ENCODE measurements around the gene WDR48.
"Not testable (repeated sequence)": the region's sequence is repeated elsewhere in the genome, so short reads cannot be mapped to it uniquely, and the experiment has no call there.

Gene WDR48

DNA sequence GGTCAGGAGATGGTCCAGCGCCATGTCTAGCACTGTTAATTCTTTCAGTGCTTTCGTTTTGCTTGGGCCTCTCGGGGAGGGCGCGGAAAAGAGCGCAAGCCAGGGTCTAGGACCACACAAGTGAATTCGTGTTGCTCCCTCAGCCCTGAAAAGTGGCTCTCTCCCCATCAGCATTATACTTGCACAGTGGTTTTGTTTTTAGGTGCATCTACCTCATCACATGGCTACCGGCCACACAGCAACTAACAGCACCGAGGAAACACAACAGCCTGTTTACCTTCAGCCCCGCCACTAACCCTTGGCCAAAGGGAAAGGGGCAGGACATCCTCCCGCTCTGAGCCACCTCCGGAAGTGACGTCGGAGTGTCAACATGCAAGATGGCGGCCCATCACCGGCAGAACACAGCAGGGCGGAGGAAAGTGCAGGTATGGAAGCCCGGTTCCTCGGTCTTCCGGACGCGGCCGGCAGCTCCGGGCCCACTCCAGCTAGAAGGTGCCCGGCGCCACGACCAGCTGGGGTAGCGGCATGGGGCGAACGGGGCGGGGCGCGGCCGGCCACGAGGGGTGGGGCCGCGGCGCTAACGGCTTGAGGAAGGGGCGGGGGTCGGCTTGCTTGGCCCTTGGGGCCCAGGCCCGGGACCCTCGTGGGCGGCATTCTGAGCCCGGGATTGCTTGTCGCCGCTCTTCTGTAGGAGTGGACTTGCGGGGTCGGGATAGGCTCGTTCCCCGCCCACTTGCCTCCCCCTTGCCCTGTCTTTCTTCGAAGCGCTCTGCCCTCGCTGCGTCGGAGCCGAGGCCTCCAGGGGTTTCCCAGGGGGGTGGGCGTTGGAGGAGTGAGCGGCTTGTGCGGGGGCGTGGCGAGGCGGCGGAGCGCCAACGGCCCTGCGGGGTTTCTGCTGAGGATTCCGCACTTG is at the start of gene WDR48, which contains the start of gene SCN11A:
Gene WDR48, plus strand, starts transcription at position 368 of the 913 bp plus-strand sequence. Its CDS starts 10 bp downstream, at position 378.
Gene SCN11A, minus strand, starts transcription at position 296 of the 913 bp plus-strand sequence. CDS start 101,582 bp downstream, outside the sequence.
- DNase-seq (ENCODE audit: low spot score), result peak; percentile 94

DNA sequence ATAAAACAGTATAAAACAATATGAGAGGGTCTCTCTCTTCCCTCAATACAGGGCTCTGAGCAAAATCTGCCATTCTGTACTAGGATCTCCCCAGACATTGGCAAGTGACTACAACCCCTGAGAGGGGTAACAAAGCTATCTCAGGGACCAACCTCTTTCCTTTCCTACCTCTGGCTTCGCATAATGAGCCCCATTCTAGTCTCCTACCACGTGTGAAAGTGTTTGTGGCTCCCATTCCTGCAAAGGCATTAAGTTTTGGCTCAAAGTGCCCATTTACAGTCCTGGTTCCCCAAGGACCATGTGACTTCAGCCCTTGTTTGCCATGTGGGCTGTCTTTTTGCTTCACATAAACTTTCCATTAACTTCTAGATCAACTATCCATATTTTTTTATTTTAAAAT is 46.5 kb upstream of the WDR48 start:
- no peak for DNase-seq (ENCODE audit: low spot score)

DNA sequence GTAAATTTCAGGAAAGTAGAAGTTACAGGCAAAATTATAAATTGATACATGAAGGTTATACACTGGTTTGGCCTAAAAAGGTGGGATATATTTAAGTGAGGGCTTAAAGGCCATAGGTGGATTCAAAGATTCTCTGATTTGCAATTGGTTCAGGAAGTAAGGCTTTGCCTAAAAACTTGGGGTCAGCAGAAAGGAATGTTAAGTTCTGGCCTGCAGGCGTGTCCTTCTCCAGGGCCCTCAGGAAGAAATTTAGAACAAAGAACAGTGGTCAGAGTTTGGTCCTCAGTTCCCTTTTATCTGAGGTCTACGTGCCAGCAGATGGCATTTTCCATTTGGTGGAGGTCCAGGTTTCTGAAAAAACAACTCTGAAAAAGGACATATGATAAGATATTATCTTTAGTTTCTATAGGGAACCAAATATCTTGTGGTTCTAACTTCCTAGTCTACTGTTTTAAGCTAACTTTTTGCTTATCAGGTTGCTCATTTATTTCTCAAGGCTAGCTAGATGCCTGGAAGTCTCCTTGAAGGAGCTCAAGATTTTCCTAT is 40.6 kb upstream of the WDR48 start:
- no peak for DNase-seq (ENCODE audit: low spot score)

DNA sequence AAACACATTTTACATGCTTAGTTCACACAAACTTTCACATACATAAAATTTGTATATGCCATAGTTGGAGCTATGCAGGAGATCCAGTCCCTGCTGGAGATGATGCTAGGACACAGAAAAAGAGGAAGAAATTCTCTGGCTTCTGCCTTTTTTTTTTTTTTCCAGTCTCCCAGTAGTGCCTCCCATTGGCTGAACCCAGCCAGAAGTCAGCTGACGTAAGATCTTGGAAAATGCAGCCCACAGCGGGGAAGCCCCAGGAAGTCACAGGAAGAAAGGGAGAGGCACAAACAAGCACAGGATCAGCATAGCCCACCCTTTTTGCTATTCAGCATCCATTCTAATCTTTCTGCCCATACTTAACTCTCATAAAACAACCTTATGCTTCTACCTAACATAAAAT is 38.5 kb upstream of the WDR48 start:
- DNase-seq (ENCODE audit: low spot score), result no peak

DNA sequence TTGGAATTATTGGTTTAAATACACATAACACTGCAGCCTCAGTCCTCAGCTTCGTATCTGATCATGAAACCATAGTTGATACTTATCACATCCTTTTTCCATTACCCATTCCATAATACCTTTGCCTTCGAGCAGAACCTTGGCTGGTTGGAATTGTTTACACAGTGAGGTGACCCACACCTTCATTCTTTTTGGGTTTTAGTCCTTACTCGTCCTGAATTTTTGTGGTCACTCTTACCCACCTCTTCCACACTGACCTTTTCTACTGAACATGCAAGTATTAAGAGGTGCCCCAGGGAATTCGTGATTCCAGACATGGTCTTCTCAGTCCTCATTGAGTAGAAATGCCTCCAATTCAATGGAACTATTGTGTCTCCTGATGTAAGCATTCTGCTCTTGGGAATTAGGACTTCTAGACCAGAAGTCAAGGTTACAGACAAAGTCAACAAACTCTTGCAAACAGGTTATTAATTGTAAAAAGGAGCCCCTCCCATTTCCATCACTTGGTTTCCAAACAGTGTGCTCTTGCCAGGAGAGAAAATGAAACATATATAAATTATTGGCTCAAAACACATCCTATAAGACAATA is 37.8 kb upstream of the WDR48 start:
- DNase-seq (ENCODE audit: low spot score), result no peak

DNA sequence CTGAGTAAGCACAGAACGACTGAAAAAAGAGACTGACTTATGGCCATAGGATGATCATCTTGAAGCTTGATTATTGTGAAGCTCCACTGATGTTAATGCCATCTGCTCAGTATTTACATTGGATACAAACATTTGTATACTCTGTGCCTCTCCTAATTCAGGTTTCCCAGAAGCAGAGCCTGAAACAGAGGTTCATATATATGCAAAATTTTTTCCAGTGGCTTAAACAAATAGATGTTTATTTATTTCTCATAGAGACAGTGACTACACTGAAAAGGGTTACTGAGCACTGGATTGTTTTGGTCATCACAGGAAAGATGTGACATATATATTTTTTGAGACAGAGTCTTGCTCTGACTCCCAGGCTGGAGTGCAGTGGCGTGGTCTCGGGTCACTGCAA is 36.4 kb upstream of the WDR48 start:
- no peak for DNase-seq (ENCODE audit: low spot score)

DNA sequence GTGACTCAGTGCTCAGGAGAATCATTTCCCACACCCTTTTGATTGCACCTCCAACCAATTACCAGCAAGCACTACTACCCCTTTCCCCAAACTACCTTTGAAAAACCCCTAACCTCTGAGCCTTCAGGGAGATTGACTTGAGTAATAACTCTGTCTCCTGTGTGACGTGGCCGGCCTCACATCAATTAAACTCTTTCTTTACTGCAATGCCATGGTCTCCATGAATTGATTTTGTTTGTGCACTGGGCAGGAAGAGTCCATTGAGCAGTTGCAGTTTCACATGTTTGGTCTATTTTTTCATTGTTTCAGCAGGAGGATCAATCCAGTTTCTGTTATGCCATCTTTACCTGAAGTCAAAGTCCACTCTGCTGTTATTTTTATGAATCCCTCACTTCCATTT is 32.5 kb upstream of the WDR48 start:
- DNase-seq (ENCODE audit: low spot score), result no peak

DNA sequence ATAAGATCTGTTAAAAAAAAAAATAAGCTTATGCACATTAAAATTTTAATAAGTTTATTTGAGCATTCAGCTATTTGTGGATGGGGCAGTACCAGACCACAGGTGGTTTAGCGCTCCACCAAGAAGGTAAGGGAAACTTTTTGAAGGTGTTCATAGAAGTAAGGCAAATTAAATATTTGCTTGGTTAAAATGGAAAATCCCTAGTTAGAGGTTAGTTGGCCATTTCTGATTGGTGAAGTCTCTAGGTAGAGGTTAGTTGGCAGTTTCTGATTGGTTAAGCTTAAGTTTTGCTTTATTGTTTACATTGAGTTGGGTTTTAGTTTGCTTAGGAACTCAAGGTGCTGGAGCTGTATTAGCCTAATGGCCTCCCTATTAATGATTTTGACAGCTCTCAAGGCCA is 30.8 kb upstream of the WDR48 start:
- DNase-seq (ENCODE audit: low spot score), result no peak

DNA sequence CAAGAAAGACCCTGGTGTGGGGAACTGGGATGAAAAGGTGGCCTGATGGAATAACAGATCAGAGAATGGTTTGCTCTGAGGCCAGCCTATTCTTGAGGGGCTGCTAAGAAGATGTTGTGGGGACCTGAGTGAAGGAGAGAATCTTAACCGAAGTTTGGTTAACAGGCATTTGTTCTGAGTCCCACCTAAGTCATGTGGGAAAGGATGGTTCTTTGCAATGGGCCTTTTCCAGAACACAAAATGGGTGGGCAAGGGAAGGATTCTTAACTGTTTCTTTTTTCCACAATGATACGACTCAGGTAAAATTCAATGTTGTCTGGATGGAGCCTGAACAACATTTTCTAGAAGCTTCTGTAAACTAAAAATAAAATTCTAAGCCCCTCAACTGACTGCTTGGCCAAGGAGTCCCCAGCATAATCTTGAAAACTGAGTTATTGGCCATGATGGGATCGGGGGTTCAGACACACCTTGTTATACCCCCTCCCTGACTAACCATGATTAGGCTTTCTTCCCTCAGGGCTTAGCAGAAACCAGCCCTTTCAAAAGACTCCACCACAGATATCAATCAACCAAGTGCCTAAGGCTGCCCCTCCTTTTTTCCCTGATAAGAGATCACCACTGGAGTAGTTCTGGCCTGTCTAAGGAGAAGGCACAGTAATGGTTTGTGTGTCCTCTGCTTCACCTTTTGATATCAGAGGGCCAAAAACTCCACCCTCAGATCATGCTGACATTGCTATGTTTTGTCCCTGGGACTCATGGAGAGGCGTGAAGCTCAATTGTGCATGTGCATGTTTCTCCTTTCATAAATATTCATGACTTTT is 30.1 kb upstream of the WDR48 start:
- DNase-seq (ENCODE audit: low spot score), result no peak

DNA sequence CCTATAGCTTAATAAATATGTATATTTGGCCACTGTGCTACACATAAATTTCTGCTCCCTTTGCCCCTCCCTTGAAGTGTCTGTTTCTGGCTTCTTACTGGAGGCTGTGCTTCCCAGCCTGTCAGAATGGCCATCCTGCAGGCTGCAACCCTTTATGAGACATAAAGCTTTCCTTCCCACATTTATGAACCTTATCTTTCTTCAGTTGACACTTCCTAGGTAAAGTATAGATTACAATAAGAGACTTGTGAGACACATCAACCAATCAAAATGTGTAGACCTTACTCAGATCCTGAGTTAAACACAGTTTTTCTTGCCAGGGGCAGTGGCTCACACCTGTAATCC is 29.6 kb upstream of the WDR48 start:
- no peak for DNase-seq (ENCODE audit: low spot score)

DNA sequence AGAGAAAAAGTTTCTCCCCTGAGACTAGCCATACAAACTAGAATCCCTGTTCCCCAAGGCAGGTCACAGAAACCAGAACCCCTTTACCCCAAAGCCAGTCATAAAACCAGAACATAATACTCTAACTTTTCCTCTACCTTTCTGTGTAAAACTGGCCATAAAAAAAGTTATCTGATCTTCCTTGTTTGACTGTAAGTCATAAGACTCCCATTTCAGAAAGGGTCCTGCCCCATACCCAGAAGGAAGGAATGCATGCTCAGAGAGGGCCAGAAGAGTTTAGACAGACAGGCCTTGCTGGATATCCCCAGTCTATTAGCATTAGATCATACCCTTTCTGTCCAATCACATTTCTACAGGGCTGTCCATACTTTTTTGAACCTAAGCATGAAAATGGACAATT is 27.3 kb upstream of the WDR48 start:
- DNase-seq (ENCODE audit: low spot score), result no peak

DNA sequence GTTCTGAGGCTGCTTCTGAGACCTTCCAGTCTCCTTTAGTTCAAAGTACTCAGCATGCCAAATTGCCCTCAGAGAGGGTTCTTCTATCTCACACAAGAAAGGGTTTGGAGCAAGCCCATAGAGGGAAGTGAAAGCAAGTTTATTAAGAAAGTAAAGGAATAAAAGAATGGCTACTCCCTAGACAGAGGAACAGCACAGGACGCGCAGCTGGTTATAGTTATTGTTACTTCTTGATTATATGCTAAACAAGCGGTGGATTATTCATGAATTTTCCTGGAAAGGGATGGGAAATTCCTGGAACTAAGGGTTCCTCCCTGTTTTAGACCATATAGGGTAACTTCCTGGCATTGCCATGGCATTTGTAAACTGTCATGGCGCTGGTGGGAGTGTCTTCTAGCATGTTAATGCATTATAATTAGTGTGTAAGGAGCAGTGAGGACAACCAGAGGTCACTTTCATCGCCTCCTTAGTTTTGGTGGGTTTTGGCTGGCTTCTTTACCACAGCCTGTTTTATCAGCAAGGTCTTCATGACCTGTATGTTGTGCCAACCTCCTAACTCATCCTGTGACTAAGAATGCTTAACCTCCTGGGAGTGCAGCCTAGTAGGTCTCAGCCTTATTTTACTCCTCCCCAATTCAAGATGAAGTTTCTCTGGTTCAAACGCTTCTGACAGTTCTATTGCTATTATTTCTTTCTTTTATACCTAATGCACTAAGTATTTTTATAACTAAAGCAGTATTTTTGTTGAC is 26.4 kb upstream of the WDR48 start:
- DNase-seq (ENCODE audit: low spot score), result no peak

DNA sequence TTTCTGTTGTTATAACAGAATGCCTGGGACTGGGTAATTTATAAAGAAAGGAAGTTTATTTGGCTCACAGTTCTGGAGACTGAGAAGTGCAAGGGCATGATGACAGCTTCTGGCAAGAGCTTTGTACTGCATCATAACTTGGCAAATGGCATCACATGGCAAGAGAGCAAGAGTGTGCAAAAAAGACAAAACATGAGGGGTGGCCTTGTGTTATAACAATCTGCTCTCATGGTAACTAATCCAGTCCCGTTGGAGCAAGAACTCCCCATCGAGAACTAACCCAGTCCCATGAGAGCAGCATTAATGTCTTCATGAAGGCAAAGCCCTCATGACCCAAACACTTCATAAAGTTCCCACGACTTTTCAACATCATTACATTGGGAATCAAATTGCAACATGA is 23.3 kb upstream of the WDR48 start:
- no peak for DNase-seq (ENCODE audit: low spot score)

DNA sequence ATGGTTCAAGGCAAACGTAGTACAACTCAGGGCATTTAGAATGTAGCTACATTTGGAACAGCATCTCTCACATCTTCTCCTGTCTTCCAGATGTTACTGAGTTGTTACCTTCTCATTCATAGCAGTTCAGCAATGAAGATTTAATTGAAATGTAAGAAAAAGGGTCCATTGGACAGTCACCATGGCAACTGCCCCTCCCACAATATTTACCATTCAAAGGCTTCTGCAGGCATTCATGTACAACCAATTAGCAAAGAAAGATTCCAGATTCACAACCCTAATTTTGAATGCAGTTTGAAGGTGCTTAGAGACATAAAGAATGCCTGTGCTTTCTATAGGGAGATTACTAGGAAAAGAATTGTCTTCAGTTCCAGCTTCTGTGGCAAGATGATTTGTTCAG is 22.3 kb upstream of the WDR48 start:
- DNase-seq (ENCODE audit: low spot score), result no peak

DNA sequence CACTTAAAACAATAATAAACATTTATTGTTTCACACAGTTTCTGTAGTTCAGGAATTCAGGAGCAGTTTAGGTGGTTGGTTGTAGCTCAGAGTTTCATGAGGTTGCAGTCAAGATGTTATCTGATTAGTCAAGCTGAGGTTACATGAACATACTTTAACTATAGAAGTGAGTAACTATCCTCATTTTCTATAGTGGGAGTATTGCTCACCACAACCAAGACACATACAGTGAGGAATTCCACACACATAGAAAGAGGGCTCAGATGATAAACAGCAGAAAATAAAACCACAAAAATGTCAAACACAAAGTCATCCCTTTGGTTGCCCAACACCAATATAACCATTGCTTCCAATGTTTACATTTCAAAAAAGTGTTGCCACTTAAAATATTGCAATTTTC is 13.7 kb upstream of the WDR48 start:
- DNase-seq (ENCODE audit: low spot score), result peak; percentile 43

DNA sequence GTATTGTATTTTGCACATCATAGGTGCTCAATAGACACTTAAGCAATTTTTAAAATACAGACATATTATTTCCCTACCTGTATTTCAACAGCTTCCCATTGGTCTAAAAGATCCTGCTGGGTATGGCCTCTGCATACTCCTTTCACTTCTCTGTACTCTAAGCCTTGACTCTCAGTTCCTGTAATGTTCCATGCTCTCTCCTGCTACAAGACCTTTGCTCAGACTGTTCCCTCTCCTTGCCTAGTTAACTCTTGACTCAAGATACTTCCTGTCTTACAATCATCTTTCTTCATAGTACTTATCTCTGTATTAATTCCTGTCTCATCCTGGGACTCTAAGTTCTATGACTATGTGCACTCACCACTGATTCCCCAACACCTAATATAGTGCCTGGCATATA is 1.8 kb upstream of the WDR48 start:
- no peak for DNase-seq (ENCODE audit: low spot score)

DNA sequence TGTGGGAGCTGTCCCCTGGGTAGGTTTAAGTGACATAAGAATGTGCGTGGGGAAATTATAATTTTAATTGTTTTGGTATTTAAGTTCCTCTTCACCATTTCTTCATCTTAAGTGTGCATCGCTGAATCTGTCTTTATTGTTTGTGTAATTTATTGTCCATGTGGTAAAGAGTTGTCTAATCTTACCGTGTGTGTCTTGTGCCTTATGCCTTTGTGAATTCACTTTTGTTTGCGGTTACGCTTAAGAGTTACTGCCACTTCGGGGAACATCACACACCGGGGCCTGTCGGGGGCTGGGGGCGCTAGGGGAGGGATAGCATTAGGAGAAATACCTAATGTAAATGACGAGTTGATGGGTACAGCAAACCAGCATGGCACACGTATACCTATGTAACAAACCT is 767 bp downstream of the WDR48 start:
- peak; percentile 8 for DNase-seq (ENCODE audit: low spot score)

DNA sequence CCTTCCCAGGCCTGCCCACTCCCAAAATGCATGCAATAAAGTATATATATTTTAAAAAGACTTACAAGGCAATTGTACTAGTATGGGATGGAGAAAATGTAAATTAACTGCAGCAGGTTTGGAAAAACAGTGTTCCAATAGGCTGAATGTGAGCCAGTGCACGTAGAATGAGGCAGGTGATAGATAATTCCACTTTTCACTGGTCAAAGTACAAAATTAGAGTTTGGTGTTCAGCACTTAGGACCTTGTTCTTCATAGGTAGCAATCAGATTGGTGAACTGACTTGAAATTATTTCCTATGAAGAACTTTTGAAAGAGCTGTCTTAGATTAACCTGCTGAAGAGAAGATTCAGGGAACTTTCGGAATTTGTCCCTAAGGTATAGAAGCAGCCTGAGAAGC is 1.9 kb downstream of the WDR48 start:
- no peak for DNase-seq (ENCODE audit: low spot score)

DNA sequence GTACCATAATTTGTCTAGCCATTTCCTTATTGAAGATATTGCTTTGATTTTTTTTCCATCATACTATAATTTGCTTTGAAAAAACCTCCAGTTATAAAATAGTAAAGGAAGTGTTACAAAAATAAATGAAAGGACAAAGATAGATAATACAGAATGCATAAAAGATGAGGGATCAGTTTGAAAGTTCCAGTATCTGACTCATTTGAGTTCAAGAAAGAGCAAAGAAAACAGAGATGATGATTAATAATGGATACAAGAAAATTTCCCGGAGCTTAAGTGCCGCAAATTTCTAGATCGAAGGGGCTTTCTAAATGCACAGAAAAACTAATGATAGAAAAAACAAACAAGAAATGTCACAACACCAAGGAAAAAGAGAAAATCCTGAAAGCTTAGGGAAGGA is 4.3 kb downstream of the WDR48 start:
- no peak for DNase-seq (ENCODE audit: low spot score)

DNA sequence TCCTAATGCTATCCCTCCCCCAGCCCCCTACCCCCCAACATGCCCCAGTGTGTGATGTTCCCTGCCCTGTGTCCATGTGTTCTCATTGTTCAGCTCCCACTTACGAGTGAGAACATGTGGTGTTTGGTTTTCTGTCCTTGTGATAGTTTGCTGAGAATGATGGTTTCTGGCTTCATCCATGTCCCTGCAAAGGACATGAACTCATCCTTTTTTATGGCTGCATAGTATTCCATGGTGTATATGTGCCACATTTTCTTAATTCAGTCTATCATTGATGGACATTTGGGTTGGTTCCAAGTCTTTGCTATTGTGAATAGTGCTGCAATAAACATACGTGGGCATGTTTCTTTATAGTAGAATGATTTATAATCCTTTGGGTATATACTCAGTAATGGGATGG is 9.4 kb downstream of the WDR48 start:
- not testable (repeated sequence) for DNase-seq (ENCODE audit: low spot score)

DNA sequence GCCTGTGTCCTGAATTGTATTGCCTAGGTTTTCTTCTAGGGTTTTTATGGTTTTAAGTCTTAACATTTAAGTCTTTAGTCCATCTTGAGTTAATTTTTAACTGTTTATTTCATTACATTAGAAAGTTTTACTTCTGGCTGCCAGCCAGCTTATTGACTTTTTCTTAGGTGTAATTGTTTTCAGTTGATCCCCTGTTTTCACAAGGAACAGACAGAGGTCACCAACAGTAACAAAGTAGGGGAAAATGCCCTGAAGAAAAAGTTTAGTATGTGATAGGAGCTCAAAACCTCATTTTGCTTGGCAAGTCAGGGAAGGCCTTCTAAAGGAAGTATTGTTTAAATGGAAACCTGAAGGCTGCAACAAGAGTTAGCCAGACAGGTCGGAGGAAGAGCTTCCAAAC is 10.4 kb downstream of the WDR48 start:
- no peak for DNase-seq (ENCODE audit: low spot score)

DNA sequence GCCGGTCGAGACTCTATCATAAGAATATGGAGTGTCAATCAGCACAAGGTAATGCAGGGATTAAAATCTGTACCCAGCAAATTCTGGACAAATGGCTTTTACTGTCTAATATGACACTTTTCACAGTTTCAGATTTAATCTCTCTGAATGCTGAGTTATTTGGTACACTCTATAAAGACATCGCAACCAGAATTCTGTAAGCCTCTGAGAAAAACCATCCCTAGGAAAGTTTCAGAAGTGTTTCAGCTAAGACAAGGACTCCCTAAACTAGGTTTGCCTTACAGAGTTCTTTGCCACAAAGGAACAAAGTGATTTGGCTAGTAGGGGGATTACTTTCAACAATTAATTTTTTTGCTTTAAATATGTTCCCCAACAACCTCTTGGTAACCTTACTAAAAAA is 11.3 kb downstream of the WDR48 start:
- DNase-seq (ENCODE audit: low spot score), result no peak

Data from GM03348 (cell line).